D341Med (cell line): Measurements from ENCODE around the gene NFIB.

Source experiments
- DNase-seq: peaks from one replicate; pipeline ENCODE4 v3.0.0; 2012; ENCODE audit warnings: low spot score

The NFIB gene

DNA sequence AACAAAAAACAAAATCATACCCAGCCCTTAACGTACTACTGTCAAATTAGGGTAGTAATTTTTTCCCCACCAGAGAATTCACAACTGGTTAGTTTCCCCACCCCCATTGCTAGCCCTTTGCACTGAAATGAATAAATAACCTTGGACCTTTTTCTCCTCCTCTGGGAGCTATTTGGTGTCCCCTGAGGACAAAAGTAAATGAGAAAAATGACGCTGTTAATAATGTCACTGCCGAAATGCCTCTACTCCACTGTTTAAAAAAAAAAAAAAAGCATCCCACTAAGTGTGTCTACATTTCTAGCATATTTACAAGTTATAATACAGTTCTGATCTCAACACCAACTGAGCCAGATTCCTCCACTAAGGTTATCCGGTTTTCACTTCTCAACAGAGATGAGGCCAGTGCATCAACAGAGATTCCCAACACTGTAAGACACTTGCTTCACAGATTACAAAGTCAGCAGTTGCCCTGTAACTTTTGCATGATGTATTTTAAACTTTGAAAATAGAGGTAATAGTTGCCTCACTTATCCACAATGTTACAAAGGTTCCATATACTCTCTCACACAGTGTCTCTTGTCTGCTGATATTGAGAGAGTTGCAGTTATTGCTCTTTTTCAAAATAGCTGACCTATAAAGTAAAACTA, 5.1 kb upstream of the NFIB start:
- no peak for DNase-seq

GRCh38 chr9:14318361-14318760, 4.4 kb upstream of the NFIB start:
- no peak for DNase-seq

- DNase-seq = no peak
These were observed 3.9 kb upstream of the NFIB start for GRCh38 chr9:14317667-14318320.

- DNase-seq = no peak
These were observed 2.8 kb upstream of the NFIB start for GRCh38 chr9:14316602-14317300.

GRCh38 chr9:14315875-14316601, 2.1 kb upstream of the NFIB start:
- DNase-seq = peak; percentile 46

GRCh38 chr9:14314929-14315874, 1.3 kb upstream of the NFIB start:
- DNase-seq = peak; percentile 92

DNA sequence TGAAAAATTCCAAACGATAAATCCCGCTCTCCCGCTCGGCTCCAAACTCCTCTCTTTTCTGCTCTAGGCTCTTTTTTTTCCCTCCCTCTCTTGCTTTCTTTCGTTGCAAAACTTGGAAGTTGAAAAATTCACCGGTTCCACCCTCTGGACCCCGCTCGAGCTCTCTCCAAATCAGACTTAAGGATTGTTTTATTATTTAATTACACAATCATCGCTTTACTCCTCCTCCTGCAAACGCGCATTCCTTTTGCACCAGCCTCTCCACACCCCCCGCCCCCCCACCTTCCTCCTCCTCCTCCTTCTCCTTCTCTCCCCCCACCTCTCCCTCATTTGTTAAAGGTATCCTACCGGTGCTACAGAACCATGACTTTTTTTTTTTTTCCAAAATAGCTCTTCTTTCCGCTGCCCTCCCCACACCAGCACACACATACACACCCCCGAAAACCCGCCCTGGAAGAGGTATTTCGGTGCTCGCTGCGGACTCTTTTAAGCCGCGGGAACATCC, 535 bp upstream of the NFIB start:
- peak; percentile 66 for DNase-seq

DNA sequence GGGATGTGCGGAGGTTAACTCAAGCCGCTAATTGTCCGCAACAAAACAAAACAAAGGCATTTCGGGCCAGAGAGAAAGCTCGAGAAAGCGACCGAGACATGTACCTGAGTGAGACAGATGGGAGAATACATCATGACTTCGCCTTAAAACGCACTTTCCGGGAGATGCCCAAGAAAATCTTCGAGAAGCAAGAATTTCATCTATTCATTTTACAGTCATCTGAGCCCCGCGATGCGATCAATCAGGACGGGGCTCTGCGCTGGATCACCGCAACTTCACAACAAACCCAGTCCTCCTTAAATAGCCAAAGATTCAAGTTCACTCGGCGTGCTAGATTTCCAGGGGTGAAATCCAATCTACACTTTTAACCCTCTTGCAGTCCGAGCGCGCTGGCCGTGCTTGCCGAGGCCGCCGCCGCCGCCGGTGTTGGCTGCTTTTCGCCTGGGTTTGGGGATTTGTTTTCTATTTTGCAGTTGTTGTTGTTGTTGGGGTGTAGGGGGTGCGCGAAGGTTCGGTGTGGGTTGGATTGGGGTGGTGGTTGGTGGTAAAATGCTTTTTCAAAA, 482 bp downstream of the NFIB start:
- DNase-seq = no peak

DNA sequence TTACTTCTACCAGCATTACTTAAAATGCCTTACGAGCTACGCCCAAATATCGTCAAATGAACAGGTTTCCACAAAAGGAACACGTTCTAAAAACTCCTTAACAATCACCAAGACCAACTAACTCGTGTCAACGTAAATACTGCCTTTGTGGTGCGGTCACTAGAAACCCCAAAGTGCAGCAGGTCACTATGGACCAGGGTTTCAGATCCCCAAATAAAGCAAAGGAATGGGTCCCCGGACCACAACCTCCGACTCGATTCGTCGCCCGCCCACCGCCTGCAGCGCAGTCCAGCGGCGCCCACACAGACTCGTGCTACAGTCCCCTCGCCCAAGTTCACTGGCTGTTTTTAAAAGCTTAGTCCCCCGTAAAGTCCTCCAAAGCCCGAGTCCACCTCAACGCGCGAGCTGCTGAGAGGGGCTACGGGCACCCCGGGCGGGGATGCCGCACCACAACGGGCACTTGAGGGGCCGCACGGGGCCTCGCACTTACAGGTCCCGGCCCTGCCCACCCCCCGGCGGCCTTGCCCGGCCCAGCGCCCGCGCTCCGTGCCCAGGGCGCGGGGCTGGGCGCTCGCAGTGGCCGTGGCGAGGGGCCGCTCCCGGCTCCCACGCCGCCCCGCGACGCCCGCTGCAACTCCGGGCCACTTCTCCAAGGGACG, 1.1 kb downstream of the NFIB start:
- DNase-seq = peak; percentile 54

GRCh38 chr9:14311956-14312685, 1.8 kb downstream of the NFIB start:
- no peak for DNase-seq

DNA sequence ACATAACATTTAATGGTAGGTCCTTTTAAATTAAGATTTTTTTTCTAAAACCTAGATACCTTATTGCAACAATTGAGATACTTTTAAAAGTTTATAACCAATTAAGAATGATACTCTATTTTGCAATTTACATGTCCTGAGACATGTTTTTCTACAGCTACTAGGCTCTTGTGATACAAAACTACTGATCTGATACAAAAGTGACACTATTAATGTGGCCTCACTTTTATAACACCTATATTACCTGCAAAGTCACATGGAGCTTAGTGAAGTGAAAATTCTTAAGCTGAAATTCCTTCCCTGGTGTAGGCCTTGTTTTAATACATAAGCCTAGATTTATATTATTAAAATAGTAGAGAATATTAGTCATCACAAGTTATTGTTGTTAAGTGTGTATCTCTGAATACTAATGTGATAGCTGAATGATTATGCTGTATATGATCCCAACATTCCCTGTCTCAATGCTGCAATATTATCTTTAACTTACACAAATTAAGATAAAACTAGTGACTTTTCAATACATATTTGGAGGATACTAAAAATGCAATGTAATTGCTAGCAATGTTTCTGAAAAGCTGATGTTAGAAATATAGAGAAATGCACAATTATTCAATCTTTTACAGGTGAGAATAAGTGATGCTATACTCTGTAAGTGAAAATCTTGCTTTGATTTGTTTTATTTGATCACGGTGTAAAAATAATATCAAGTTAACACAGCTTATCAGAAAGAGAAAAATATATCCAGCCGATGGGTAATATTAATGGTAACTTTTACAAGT, 2.6 kb downstream of the NFIB start:
- no peak for DNase-seq

- DNase-seq = no peak
These were observed 3.6 kb downstream of the NFIB start for GRCh38 chr9:14310311-14310710.

- DNase-seq = no peak
These were observed 4.5 kb downstream of the NFIB start for GRCh38 chr9:14309403-14309802.

GRCh38 chr9:14308853-14309145, 5.1 kb downstream of the NFIB start:
- no peak for DNase-seq

- DNase-seq = no peak
These were observed 5.7 kb downstream of the NFIB start for GRCh38 chr9:14307989-14308852.

DNA sequence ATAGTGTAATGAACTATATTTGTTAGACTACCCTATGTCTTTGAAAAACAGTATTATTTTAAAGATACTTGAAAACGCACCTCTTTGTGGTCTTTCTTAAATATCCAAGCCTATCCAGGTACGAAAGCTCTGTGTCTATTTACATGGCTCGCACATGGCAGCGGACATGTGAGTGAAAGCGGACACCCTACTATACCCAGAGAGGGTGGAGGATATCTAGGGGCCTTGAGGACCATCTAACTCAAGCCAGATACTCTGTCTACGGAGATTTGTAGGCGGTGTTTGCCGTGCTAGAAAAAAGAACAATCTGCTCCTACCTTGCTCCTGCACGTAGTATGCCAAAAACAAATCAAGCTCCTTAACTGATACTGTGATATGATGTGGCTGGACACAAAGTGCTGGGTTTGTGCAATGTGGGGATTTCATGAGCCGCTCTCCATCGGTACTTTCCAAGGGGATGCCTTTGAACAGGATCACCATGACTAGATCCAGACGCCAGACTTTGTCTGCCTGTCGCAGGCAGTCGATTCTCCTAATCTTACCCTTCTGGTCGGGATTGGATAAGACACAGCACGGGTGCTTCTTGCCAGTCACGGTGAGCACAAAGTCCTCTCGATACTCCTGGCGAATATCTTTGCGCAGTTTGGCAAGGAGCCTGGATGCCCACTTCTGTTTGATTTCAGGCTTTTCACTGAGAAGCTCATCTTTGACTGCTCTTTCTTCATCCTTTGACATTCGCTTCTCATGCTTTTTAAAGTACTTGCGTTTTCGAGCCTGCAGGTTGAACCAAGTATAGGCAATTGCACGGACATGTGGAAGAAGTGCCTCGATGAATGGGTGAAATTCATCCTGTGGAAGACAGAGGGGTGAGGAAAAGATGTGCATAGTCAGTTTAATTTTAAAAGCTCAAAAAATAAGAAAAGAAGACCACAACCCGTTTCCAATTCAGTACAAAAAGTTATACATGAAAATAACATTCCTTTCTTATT, 7.0 kb downstream of the NFIB start:
- peak; percentile 61 for DNase-seq

- DNase-seq = no peak
These were observed 7.8 kb downstream of the NFIB start for GRCh38 chr9:14306188-14306587.
